Measurements from ENCODE around the gene NDUFAF4.
"Not testable (repeated sequence)": the region's sequence is repeated elsewhere in the genome, so short reads cannot be mapped to it uniquely, and the experiment has no call there.

Gene NDUFAF4

DNA sequence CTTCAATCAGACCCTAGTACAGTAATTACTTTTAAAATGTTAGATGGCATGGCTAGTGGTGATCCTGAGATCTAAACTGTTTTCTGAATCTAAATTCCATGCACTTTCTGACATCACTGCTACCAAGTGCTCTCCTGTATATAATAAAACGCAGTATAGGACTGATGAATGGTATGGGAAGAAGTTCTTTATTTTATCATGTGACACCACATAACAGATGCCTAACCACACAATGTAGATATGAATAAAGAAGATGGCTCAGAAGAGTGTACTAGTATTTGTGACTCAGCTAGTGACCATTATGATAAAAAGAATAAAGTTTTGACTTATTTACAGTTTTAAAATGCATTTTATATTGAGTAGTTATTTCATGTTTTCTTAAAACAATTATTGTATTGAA lies 8.5 kb downstream of the NDUFAF4 start:
- Histone ChIP-seq H3K4me1 (ENCODE audit: control insufficient read depth, insufficient read depth, low read depth, low read length) (no peaks in the 10 kb centered on the region), H3K79me1 (replicated peaks; ENCODE audit: low read length, poor library complexity, severe bottlenecking) (peaks cover 7% of the 10 kb centered on the region), H3K4me3 (ENCODE audit: insufficient read depth in 1 of 2, low read depth in 1 of 2, low read length in 2 of 2) (no peak overlapping the region), H2BK120ac (ENCODE audit: low read depth, low read length) (no peak overlapping the region), H4K8ac (ENCODE audit: low read length) (no peak overlapping the region), H3K9ac (ENCODE audit: low read length) (no peak overlapping the region), H3K4me2 (ENCODE audit: low read length, poor library complexity, severe bottlenecking) (no peak overlapping the region), H2BK15ac (ENCODE audit: low read depth, poor library complexity, severe bottlenecking) (no peak overlapping the region), H3K14ac (ENCODE audit: low read length in 2 of 2) (no peak overlapping the region), H3K36me3 (ENCODE audit: control insufficient read depth in 1 of 2, insufficient read depth in 2 of 2, low read depth in 1 of 2, low read length in 2 of 2) (peaks cover 2 to 45% of the 10 kb centered on the region in 2 experiments), H3K18ac (ENCODE audit: low read depth in 1 of 2, low read length in 2 of 2) (no peak overlapping the region), H3K27ac (ENCODE audit: low read length, poor library complexity, severe bottlenecking) (no peak overlapping the region), H3K4ac (ENCODE audit: low read depth in 1 of 2, low read length in 2 of 2) (no peak overlapping the region), H2BK12ac (ENCODE audit: low read length in 2 of 2) (no peak overlapping the region), H3K23ac (ENCODE audit: low read length in 2 of 2) (no peak overlapping the region), H2AFZ (ENCODE audit: low read depth, low read length) (no peak overlapping the region), H3K9me3 (ENCODE audit: control insufficient read depth, low read length) (no peaks in the 10 kb centered on the region), H4K91ac (ENCODE audit: low read length) (no peak overlapping the region), H3K27me3 (ENCODE audit: control insufficient read depth in 1 of 2, insufficient read depth in 1 of 2, low read length in 2 of 2) (no peaks in the 10 kb centered on the region), H2BK5ac (ENCODE audit: low read depth, low read length, poor library complexity, severe bottlenecking) (no peak overlapping the region), H2AK5ac (ENCODE audit: low read length, severe bottlenecking) (no peak overlapping the region)
- DNase-seq = no peak
- no CpG with 5 or more reads among the region's 1 CpG for WGBS

DNA sequence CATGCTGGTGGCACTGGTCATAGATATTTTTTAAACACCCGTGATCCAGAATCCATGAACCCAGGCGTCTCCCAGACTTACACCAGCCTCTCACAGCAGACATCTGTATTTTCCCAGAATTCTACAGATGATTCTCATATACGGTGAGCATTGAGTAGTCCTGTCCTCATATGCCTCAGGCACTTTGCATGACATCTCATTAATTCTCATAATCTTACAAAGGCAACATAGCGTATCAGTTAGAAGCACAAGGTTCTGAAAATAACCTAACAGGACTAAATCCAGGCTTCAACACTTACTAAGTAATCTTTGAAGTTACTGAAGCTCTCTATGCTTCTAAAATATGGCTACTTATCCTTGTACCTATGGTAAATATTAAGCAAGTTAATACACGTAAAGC lies 8.9 kb downstream of the NDUFAF4 start:
- Histone ChIP-seq H3K14ac (ENCODE audit: low read length in 2 of 2) (no peak overlapping the region), H4K8ac (ENCODE audit: low read length) (no peak overlapping the region), H2BK5ac (ENCODE audit: low read depth, low read length, poor library complexity, severe bottlenecking) (no peak overlapping the region), H3K23ac (ENCODE audit: low read length in 2 of 2) (no peak overlapping the region), H4K91ac (ENCODE audit: low read length) (no peak overlapping the region), H3K4ac (ENCODE audit: low read depth in 1 of 2, low read length in 2 of 2) (no peak overlapping the region), H3K4me3 (ENCODE audit: insufficient read depth in 1 of 2, low read depth in 1 of 2, low read length in 2 of 2) (no peak overlapping the region), H2AFZ (ENCODE audit: low read depth, low read length) (no peak overlapping the region), H3K79me1 (replicated peaks; ENCODE audit: low read length, poor library complexity, severe bottlenecking) (peaks cover 6% of the 10 kb centered on the region), H2AK5ac (ENCODE audit: low read length, severe bottlenecking) (no peak overlapping the region), H2BK120ac (ENCODE audit: low read depth, low read length) (no peak overlapping the region), H3K9me3 (ENCODE audit: control insufficient read depth, low read length) (no peaks in the 10 kb centered on the region), H3K27ac (ENCODE audit: low read length, poor library complexity, severe bottlenecking) (no peak overlapping the region), H3K36me3 (ENCODE audit: control insufficient read depth in 1 of 2, insufficient read depth in 2 of 2, low read depth in 1 of 2, low read length in 2 of 2) (peaks cover 2 to 41% of the 10 kb centered on the region in 2 experiments), H2BK12ac (ENCODE audit: low read length in 2 of 2) (no peak overlapping the region), H3K18ac (ENCODE audit: low read depth in 1 of 2, low read length in 2 of 2) (no peak overlapping the region), H3K4me2 (ENCODE audit: low read length, poor library complexity, severe bottlenecking) (no peak overlapping the region), H2BK15ac (ENCODE audit: low read depth, poor library complexity, severe bottlenecking) (no peak overlapping the region), H3K27me3 (ENCODE audit: control insufficient read depth in 1 of 2, insufficient read depth in 1 of 2, low read length in 2 of 2) (no peaks in the 10 kb centered on the region), H3K4me1 (ENCODE audit: control insufficient read depth, insufficient read depth, low read depth, low read length) (no peaks in the 10 kb centered on the region), H3K9ac (ENCODE audit: low read length) (no peak overlapping the region)
- no peak for DNase-seq
- WGBS = 94% methylated on average over 4 of the region's 5 CpGs

GRCh38 chr6:96886519-96886918 lies 11.2 kb downstream of the NDUFAF4 start:
- H3K27ac ChIP-seq (ENCODE audit: low read length, poor library complexity, severe bottlenecking) = no peak overlapping the region
- no peak overlapping the region for H3K4me3 ChIP-seq (ENCODE audit: insufficient read depth in 1 of 2, low read depth in 1 of 2, low read length in 2 of 2)
- no peak overlapping the region for H2BK5ac ChIP-seq (ENCODE audit: low read depth, low read length, poor library complexity, severe bottlenecking)
- no peaks in the 10 kb centered on the region for H3K27me3 ChIP-seq (ENCODE audit: control insufficient read depth in 1 of 2, insufficient read depth in 1 of 2, low read length in 2 of 2)
- H3K4ac ChIP-seq (ENCODE audit: low read depth in 1 of 2, low read length in 2 of 2) = no peak overlapping the region
- no CpG with 5 or more reads among the region's 1 CpG for WGBS
- no peak overlapping the region for H2AFZ ChIP-seq (ENCODE audit: low read depth, low read length)
- H3K9me3 ChIP-seq (ENCODE audit: control insufficient read depth, low read length) = no peaks in the 10 kb centered on the region
- H3K18ac ChIP-seq (ENCODE audit: low read depth in 1 of 2, low read length in 2 of 2) = no peak overlapping the region
- peaks cover under 1% of the 10 kb centered on the region for H3K79me1 ChIP-seq (replicated peaks; ENCODE audit: low read length, poor library complexity, severe bottlenecking)
- no peak overlapping the region for H2BK15ac ChIP-seq (ENCODE audit: low read depth, poor library complexity, severe bottlenecking)
- no peak for DNase-seq
- no peak overlapping the region for H3K4me2 ChIP-seq (ENCODE audit: low read length, poor library complexity, severe bottlenecking)
- no peak overlapping the region for H4K91ac ChIP-seq (ENCODE audit: low read length)
- H3K23ac ChIP-seq (ENCODE audit: low read length in 2 of 2) = no peak overlapping the region
- peaks cover 2 to 19% of the 10 kb centered on the region in 2 experiments for H3K36me3 ChIP-seq (ENCODE audit: control insufficient read depth in 1 of 2, insufficient read depth in 2 of 2, low read depth in 1 of 2, low read length in 2 of 2)
- no peak overlapping the region for H4K8ac ChIP-seq (ENCODE audit: low read length)
- no peaks in the 10 kb centered on the region for H3K4me1 ChIP-seq (ENCODE audit: control insufficient read depth, insufficient read depth, low read depth, low read length)
- no peak overlapping the region for H3K14ac ChIP-seq (ENCODE audit: low read length in 2 of 2)
- H2AK5ac ChIP-seq (ENCODE audit: low read length, severe bottlenecking) = no peak overlapping the region
- no peak overlapping the region for H3K9ac ChIP-seq (ENCODE audit: low read length)
- H2BK120ac ChIP-seq (ENCODE audit: low read depth, low read length) = no peak overlapping the region
- H2BK12ac ChIP-seq (ENCODE audit: low read length in 2 of 2) = no peak overlapping the region

- H2AK5ac ChIP-seq (ENCODE audit: low read length, severe bottlenecking) = not testable (repeated sequence)
These were observed 12.5 kb downstream of the NDUFAF4 start for GRCh38 chr6:96885187-96885631.

More at GRCh38 chr6:96885187-96885631, 12.5 kb downstream of the NDUFAF4 start:
- not testable (repeated sequence) for H3K27ac ChIP-seq (ENCODE audit: low read length, poor library complexity, severe bottlenecking); H3K23ac ChIP-seq (ENCODE audit: low read length in 2 of 2); H2BK12ac ChIP-seq (ENCODE audit: low read length in 2 of 2); H3K4ac ChIP-seq (ENCODE audit: low read depth in 1 of 2, low read length in 2 of 2); H3K36me3 ChIP-seq (ENCODE audit: control insufficient read depth in 1 of 2, insufficient read depth in 2 of 2, low read depth in 1 of 2, low read length in 2 of 2); H2AFZ ChIP-seq (ENCODE audit: low read depth, low read length); H4K91ac ChIP-seq (ENCODE audit: low read length); H3K9ac ChIP-seq (ENCODE audit: low read length); H3K4me3 ChIP-seq (ENCODE audit: insufficient read depth in 1 of 2, low read depth in 1 of 2, low read length in 2 of 2); H2BK15ac ChIP-seq (ENCODE audit: low read depth, poor library complexity, severe bottlenecking); H3K18ac ChIP-seq (ENCODE audit: low read depth in 1 of 2, low read length in 2 of 2); H3K27me3 ChIP-seq (ENCODE audit: control insufficient read depth in 1 of 2, insufficient read depth in 1 of 2, low read length in 2 of 2); H3K14ac ChIP-seq (ENCODE audit: low read length in 2 of 2); H3K4me1 ChIP-seq (ENCODE audit: control insufficient read depth, insufficient read depth, low read depth, low read length); H2BK120ac ChIP-seq (ENCODE audit: low read depth, low read length); H3K79me1 ChIP-seq (replicated peaks; ENCODE audit: low read length, poor library complexity, severe bottlenecking); H3K9me3 ChIP-seq (ENCODE audit: control insufficient read depth, low read length); H3K4me2 ChIP-seq (ENCODE audit: low read length, poor library complexity, severe bottlenecking); H2BK5ac ChIP-seq (ENCODE audit: low read depth, low read length, poor library complexity, severe bottlenecking)
- WGBS = 86% methylated on average over 5 of the region's 5 CpGs
- H4K8ac ChIP-seq (ENCODE audit: low read length) = peak overlapping the region; percentile 64
- DNase-seq = peak; percentile 37

Data from mesenchymal stem cell (in vitro differentiated cells and primary cell).